ENCODE results near the gene RPRD1B.

Gene RPRD1B

DNA sequence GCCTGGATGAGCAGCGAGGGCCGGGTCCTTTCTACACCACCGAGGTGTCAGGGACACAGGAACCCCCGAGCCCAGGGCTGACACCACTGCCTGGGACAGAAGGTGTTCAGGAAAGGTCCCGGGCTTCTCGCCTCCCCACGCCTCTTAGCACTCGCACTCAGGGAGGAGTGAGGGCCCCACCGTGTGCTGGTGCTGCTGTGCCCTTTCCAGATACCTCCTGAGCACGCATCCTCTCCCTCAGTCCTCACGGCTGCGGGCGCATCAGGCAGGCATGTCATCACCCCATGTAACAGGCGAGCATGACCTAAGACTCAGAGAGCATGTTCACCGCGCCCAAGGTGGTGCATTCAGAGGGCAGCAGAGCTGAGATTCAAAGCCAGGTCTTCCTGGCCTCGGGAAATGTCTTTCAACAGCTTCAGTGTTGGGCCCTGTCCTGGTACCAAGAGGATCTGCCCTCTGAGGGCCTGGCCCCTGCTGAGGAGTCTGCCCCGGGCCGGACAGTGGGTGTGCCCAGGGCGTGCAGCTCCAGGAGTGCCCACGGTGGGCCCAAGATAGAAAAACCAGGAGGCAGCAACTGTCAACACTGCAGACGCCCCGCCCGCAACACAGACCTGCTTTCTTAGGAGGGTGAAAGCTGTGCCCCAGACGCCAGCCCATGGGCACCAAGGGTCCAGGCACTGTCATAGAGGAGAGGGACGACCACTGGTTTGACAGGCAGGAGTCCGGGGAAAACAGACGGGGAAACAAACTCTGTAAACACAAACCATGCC lies 102.3 kb downstream of the RPRD1B start:
- no peak for DNase-seq (ENCODE audit: low spot score)

DNA sequence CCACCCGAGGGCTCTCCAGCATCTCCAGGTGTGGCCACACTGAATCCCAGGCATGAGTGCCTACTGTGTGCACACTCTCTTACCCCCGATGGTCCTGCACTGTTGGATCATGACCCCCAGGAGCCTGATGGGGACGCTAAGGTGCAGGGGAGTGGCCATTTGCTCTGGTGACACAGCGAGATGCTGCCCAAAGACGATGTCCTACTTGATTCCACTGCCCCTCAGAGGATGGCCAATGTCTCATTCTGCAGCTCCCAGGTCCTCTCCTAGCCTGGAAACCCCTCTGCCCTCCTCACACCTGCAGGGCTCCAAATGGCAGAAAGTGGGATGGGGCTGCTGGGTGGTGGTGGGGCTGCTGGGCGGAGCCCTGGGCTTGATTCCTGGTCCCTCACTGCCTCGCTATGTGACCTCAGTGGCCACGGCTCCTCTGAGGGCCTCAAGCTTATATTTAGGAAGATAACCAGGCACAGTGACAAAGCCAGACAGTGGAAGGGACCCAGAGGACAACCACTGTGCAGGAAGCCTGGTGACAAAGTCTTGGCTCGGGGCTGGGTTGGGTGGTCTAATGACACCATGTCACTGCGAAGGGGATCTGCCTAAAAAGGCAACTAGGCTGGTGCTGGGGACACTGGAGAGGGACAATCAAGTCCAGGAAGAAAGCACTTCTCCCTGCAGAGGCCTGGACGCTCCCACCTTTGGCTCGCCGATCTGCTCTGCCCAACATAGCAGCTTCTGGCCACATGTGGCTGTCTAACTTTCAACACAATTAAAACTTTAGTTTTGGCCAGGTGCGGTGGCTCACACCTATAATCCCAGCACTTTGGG lies 103.1 kb downstream of the RPRD1B start:
- DNase-seq (ENCODE audit: low spot score): no peak

DNA sequence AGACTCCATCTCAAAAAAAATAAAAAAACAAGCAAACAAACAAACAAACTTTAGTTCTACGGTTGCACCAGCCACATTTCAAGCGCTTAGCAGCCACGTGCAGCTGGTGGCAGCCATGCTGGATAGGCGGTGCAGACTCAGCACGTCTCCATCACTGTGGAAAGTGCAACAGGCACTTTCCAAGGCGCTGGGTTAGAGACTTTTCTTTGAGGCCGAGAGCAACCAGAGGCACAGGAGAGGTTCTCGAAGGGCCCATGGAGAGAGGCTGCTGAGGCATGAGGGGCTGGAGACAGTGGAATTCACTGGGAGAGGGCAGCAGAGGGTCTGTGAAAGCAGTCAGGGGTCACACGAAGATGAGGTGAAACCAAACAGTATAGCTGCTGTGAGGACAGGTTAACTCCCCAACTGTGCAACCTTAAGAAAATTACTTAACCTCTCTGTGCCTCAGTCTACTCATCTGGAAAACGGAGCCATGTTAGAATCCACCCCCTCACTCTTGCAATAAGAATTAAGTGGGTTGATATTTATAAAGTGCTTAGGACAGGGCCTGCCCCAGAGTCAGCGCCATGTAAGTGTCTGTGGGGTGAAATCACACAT lies 104.0 kb downstream of the RPRD1B start:
- DNase-seq (ENCODE audit: low spot score): no peak

DNA sequence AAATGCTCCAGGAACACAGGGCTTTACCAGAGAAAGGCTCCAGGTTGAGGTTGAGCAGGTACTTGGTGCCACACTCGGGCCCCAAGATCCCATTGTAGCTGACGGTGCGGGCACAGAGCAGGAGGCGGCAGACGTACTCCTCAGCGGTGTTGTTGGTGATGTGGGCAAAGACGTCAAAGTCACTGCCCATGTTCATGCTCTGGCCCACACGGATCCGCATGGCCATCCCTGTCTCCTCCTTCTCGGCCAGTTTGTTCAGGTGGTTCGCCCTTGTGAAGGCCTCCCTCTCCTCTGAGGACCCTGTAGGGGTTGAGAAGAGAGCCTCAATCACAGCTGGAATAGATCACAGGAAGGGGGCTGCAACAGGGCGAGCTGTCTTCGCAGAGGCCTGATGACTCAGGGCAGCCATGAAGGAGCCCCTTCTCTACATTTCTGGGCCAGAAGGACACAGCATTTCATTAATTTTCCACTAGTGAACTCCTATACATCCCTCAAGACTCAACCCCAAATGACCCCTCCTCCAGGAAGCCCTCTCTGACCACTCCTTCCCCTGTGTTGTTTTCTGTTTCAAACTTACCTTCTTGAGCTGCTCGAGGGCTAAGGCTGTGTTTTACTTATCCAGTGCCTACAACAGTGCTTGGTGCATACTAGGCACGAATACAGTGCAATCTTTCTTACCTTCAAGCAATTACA lies 104.7 kb downstream of the RPRD1B start:
- DNase-seq (ENCODE audit: low spot score): no peak

DNA sequence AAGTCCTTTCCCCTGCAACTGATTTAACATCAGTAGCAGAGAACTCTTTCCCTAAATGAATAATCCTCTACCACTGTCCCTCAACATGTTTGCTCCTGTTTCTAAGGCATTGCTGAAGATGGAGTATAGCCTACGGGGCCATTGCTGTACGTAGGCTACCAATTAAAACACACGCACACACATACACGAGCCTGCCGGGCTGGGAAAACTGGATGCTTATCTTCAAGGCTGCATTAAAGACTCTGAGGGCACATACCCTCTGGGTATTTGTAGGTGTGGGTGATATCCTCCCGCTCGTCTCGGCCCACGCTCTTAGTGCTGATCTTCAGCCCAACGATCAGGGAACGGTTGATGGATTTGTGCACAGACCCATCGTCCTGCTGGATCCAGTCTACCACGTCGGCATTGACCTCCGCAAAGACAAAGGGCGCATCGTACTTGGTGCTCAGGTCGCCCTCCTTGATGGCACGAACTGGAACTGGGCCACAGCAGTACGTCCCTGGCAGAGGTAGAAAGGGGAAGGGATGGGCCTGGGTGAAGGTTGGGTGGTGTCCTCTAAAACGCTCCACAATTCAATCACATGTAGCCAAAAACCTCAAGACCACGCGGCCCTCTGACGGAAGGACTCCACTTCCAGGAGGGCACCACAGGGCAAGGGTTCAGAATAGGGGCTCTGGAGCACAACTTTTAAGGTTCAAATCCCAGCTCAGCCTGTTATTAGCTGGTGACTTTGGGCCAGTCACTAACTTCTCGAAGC lies 105.8 kb downstream of the RPRD1B start:
- no peak for DNase-seq (ENCODE audit: low spot score)

DNA sequence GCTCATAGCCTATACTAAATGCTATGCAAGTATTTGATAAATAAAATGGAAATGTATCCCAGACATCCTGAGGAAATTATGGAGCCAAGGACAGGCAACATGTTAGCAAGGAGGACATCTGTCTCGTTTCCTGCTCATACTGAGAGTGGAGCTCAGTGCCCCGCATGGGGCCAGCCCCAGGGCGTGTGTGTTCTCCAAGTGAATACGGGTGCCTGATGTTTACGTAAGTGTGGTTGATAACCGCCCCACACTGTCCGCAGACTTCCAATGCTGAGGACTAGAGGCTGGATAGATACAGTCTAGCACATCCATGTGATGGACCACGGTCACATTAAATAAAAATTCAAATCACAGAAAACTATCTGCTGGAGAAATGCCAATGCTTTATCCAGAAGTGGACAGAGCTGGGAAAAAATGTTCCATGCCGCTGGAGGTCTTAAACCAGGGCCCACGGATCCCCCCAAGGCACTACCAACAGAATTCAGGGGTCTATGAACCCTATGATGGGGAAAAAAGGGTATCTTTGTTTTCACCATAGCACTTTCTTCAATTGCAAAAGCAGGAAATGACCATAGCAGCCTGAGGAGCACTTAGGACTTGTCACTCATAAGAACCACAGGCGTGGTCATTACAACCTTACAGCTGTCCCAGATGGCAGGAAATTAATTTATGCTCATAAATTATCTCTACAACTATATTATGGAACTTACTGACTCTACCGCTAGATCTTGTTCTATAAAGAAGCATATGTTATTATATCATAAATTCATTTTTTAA lies 106.6 kb downstream of the RPRD1B start:
- DNase-seq (ENCODE audit: low spot score): no peak

DNA sequence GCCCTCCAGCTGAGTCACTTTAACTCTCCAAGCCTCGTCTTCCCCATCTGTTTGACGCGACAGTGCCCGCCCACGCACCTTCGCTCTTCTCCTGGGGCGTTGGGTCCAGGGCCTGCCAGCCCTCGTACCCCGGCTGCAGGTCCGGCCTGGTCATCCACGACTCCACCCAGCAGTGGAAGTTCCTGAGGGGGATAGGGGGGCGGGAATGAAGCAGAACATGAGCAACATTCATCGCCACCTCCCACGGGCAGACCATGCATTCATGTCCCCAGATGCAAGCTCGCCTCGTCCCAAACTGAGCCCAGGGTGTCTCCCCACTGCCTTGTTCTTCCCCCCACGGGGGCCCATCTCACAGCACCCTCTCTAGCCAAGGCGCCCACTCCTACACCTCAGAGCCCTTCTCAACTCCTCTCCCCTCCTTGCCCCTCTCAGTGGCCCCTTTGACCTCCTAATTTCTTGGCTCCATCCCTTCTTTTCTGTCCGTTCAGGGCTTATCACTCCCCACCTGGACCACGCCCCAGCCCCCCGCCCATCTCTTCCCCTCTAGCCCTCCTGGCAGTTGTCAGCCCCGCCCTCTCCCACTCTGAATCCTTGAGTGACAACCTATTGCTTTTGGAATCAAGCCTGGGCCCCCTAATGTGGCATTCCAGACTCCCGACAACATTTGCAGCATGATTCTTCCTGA lies 107.8 kb downstream of the RPRD1B start:
- no peak for DNase-seq (ENCODE audit: low spot score)
